IPS-NIHi7 (cell line): ENCODE measurements around the gene BCL7A.
"Not testable (repeated sequence)": the region's sequence is repeated elsewhere in the genome, so short reads cannot be mapped to it uniquely, and the experiment has no call there.

Experiments used
- DNase-seq: peaks from one replicate; pipeline ENCODE4 v3.0.0; 2012; ENCODE audit warnings: mixed read lengths; ENCODE audit errors: extremely low spot score

BCL7A gene

DNA sequence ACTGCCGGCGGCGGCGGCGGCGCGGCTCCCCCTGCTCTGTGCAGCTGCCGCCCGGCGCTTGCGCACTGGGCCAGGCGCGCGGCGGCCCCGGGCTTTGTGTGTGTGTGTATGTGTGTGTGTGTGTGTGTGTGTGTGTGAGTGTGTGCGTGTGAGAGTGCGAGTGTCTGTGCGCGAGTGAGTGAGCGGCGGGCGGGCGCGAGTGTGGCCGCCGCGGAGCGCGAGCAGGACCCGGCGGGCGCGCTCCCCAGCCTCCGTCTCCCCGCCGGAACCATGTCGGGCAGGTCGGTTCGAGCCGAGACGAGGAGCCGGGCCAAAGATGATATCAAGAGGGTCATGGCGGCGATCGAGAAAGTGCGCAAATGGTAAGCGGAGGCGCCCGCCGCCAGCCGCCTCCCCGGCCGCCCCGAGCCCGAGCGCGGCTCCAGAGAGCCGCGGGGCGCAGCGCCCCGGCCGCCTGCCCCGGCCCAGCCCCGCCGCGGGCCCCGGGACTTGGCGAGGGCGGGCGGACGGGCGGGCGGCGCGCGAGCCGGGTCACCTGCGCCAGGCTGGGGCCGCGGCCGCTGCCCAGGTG is at the start of gene BCL7A:
BCL7A (plus strand) TSS at position 63 of the 571 bp plus-strand sequence; CDS start at position 271, 208 bp downstream.
- peak; percentile 75 for DNase-seq

DNA sequence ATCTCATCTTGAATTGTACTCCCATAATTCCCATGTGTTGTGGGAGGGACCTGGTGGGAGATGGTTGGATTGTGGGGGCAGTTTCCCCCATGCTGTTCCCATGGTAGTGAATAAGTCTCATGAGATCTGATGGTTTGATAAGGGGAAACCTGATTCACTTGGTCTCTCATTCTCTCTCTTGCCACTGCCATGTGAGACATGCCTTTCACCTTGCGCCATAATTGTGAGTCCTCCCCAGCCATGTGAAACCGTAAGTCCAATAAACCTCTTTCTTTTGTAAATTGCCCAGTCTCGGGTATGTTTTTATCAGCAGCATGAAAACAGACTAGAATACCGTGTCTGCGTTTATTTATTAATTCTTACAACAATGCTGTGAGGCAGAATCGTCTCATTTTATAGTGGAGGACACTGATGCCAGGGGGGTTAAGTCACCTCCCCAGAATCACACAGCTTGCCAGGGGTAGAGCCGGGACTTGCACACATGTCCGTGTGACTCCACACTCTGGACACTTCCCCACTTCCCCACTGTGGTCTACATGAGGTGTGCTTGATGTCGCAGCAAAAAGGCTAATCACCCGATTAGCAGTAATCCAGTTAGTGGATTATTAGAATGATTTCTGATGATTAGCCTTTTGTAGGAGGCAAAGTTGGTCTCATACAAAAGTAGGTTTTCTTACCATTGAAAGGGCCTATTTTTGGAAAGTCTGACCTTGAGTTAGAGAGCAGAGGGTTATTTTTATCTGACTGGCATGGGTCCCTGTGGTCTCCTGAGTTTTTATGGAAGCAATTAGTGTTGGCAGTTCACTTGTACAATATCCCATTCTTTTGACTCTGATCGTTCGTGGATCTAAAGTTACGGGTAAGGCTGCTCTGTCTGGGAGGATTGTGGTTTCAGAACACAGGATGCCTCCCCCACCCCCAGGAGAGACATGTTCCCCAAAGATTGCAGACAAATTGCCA is 47.4 kb upstream of the BCL7A start:
- no peak for DNase-seq

DNA sequence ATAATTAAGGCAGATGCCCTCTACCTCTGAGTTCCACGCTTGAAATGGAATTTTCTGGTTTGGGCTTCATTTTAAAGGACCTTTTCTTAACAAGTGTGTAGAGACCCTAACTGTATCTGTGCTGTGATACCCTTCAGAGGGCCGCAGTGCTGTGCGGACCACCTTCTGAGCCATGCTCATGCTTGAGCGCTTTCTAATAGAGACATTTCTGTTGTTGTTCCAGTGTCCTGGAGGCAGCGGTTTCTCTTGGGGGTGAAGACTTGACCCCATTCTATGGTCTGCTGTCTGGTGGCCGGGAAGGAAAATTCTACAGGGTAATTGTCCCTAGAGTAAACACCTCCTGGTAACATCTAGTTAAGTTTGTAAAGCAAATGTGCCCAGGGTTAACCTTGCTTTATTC is 46.7 kb upstream of the BCL7A start:
- no peak for DNase-seq

DNA sequence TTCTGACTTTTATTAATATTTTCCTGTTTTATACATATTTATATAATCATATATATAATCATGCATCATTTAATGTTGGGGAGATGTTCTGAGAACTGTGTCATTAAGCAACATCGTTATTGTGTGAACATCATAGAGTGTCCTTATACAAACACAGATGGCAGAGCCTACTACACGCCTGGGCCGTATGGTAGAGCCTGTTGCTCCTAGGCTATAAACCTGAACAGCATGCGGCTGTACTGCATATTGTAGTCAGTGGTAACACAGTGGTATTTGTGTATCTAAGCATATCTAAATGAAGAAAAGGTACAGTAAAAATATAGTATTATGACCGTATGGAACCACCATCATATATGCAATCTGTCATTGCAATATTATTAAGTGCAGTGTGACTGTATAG is 44.7 kb upstream of the BCL7A start:
- no peak for DNase-seq

DNA sequence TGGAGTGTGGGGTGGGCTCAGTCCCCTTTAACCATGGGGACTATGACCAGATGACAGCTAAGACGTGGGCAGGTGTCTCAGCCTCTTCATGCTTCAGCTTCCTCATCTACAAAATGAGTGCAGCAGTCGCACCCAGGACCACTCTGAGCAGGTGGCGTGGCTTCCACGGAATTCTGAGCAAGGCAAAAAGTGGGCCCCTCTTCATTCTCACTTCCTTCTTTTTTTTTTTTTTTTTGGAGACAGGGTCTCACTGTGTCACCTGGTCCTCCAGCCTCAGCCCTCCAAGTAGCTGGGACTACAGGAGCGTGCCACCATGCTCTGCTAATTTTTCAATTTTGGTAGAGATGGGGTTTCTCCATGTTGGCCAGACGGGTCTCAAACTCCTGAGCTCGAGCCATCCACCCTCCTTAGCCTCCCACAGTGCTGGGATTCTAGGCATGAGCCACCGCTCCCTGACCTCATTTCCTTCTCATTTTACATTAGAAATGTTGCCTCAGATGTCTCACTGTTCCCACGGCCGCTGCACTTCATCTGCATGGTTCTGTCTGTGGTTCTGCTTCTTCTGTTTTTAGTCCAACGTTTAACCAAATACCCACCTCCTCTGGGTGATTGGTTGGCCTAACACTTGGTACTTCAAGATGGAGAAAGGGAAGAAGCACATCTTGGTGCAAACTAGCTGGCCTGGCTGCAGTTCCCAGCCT is 41.3 kb upstream of the BCL7A start:
- DNase-seq: no peak

DNA sequence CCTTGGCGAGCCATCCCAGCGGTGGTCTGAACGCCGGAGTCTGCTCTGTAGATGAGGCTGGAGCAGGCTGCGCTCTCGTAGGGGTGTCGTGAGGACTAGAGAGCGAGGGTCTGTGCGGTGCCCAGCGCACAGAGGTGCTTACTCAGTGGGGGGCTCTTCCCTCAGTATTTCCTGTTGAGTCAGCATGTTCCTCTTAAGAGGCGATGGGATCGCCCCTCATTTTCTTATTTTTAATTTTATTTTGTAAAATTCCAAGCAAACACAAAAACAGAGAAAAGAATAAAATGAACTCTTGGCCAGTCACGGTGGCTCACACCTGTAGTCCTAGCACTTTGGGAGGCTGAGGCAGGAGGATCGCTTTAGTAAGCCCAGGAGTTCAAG is 40.8 kb upstream of the BCL7A start:
- DNase-seq: no peak

DNA sequence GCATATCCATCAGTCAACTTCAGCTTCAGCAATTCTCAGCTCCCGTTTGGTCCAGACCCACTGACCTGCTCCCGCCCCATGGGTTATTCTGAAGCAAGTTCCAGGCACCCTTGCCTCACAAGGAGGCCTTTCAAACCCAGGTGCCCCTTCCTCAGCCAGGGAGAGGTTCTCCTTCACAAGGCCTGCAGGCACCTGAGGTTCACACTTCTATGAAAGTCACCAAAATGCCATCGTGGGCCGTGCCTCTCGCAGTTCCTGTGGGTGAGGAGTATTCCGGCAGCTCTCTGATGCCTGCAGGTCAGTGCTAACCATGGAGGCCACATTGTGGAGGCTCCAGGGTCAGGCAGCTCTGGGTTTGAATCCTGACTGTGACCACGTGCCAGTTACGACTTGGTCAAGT is 40.2 kb upstream of the BCL7A start:
- DNase-seq: no peak

DNA sequence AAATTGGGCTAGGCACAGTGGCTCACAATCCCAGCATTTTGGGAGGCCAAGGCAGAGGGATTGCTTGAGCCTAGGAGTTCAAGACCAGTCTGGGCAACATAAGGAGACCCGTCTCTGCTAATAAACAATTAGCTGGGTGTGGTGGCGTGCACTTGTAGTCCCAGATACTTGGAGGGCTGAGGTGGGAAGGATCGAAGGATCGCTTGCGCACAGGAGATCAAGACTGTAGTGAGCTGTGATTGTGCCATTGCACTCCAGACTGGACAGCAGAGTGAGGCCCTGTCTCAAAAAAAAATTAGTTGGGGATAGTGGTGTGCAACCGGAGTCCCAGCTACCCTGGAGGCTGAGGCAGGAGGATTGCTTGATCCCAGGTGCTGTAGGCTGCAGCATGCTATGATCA is 38.7 kb upstream of the BCL7A start:
- no peak for DNase-seq

DNA sequence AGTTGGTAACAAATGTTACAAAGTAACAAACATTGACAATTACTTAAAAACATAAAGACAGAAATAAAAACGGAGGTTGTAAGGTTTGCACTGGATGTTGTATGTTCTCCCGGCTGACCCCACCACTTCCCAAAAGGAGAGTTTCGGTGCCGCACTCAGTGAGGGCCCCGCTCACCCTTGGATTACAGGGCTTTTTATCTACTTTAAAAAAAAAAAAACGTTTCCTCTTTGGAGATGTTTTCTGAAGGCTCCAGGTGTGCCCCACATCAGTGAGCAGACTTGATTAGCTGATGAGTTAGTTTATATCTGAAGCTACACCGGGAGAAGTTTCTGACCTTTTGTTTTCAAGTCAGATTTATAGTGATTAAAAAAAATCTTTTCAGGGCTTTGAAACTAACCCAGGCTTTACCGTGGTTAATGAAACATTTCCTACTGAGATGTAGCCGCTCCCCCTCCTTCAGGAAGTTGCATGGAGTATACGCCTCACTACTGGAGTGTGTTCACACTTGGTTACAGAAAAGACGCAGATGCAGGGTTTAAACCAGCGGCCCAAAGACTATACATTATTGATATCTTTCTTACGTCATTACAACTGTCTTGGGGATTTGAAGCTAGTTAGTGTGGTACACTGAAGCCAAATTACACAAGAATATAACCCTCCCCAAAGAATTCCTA is 38.0 kb upstream of the BCL7A start:
- DNase-seq: no peak

DNA sequence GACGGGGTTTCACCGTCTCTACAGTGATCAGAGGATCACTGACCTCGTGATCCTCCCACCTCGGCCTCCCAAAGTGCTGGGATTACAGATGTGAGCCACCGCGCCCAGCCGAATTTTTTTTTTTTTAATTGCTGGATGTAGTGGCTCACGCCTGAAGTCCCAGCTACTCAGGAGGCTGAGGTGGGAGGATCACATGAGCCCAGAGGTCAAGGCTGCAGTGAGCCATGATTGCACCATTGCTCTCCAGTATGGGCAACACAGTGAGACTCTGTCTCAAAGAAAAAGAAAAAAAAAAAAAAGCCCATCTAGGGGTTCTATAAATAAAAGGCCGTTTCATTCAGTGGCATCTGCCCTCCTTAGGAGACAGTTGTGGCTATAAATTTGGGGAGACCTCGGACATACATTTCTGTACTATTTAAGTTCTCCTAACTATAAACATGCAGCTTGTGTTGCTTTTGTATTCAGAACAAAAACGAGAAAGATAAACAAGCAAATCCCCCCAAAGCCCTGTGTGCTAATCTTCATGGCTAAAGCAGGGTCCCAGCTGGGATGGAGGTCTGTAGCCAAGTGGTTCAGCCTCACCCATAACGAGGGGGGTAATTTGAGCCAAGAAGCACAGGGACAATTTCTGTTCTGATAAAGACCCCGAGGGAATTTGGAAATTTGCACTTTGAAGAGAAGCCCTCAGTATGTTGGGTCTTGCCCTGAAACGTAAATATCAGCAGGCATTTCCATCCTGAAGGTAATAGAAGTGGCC is 35.0 kb upstream of the BCL7A start:
- no peak for DNase-seq

DNA sequence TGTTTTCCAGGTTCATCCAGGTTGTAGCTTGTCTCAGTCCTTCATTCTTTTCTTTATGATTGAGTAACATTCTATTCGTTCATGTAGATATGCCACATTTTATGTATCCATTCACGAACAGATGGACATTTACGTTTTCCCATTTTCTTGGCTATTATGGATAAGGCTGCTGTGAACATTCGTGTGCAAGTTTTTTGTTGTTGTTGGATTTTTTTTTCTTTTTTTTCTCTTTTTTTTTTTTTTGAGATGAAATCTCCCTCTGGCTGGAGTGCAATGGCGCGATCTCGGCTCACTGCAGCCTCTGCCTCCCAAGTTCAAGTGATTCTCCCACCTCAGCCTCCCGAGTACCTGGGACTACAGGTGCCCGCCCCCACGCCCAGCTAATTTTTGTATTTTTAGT is 33.2 kb upstream of the BCL7A start:
- DNase-seq: not testable (repeated sequence)

DNA sequence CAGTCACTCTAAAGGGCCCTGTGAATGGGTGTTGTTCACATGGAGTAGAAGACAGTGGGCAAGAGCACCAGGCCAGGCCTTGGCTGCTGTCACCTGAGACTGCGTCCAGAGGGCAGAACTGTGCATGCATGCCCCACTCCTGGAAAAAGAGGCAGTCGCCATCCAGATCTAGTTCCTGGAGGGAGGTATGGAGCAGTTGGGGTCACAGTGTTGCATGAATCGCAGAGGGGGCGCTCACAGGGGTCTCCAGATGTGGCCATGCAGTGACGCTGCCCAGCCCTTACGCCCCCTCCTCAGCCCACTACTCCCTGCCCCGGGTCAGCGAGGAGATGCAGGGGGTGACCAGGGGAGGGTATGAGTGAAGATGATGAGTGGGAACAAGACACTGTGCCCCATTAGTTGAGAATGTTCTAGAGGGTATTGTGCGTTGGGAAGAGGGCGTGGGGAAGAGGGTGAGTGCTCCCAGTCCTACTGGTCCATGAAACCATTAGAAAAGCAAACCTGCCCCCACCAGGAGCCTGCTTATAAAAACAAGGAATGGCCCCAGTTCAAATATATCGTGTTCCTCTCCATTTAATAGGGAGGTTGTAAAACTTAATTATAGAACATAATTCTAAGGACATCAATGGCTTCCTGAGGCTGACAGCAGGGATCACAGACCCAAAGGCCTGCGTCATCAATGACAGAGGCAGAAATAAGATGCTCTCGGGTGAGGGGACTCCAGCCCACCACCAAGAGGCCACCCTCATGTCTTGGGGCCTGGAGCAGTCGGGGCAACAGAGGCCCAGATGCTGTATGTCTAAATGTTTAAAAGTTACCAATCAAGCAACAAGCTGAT is 32.2 kb upstream of the BCL7A start:
- DNase-seq: no peak

DNA sequence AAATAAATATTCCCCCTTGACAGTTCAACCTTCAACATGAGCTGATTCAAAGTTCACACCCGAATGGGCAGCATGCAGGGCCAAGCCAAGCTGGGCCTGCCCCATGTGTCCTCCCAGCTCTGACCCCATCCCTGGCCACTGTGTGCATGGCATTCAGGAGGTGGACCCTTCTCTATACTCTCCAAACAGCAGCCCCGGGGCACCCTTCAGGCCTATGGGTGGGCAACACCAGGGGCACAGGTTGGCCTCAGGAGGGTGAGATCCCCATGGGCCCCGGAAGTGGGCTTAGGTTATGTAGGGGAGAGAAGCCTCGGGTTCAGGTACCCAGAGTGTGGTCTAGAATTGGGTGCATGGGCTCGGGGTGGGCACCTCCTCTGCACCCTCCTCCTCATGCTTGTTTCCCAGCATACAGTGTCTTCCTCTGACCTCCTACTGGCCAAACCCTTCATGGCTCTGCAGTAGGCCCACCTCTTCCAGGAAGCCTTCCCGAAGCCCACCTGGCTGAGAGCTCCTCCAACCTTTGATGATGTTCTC is 31.5 kb upstream of the BCL7A start:
- DNase-seq: no peak

DNA sequence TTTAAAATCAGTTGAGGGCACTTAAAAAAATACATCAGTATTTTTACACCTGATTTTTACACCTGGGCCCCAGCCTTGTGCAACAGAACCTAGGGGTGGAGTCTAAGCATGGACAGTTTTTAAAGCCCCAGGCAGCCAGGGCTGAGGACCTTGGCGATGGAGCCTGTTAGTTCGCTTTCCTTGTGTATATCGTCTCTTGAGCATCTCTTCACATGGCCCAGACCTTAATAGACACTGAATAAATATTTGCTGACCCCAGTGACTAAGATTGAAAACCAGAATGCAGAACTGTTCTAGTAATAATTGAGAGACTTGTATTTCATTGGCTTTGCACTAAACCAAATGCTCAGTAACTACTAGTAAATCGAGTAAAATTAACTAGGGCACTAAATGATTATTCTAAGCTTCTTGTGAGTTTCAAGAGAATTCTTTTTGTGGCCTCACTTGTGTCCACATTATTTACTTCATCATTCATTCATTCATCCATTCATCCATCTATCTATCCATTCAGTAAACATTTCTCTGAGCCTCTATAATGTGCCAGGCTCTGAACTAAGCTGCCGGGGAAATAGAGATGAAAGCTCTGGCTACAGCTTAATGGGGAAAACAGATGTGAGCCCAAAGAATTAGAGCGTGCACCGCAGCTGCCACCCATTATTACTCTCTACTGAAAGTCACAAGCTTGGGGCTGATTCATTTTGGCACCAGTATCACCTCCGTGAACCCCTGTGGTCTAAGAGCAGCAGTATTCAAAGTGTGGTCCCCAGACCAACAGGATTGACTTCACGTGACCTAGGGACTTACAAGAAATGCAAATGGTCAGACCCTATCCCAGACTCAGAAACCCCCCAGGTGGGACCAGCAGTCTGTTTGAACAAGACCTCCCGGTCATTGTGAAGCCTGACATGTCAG is 30.7 kb upstream of the BCL7A start:
- no peak for DNase-seq

DNA sequence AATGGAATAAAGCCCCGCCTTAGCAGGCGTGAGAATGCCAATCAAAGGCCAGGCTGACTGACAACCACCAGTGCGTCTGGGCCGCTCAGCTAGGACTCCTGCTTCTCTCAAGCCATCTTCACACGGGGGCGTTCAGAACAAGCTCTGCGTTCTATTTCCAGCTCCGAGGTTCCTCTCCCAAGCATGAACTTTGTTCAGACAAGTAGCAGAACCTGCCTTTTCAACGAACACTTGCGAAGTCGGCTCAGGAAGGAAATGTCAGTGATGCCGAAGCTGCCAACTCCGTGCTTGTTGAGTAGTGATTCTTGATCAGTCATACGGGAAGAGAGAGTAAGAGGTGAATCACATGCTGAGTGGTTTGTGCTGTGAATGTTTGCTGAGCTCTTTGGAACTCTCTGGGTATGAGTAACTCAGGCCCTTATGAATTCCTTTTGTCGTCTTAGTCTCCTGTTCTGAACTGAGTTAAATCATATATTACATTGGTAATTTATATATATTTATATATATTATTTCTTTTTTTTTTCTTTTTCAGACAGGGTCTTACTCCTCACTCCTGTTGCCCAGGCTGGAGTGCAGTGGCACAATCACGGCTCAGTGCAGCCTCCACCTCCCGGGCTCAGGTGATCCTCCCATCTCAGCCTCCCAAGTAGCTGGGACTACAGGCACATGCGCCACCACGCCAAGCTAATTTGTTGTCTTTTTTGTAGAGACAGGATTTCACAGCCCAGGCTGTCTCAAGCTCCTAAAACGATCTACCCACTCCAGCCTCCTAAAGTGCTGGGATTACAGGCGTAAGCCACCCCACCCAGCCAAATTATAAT is 29.4 kb upstream of the BCL7A start:
- DNase-seq: no peak

DNA sequence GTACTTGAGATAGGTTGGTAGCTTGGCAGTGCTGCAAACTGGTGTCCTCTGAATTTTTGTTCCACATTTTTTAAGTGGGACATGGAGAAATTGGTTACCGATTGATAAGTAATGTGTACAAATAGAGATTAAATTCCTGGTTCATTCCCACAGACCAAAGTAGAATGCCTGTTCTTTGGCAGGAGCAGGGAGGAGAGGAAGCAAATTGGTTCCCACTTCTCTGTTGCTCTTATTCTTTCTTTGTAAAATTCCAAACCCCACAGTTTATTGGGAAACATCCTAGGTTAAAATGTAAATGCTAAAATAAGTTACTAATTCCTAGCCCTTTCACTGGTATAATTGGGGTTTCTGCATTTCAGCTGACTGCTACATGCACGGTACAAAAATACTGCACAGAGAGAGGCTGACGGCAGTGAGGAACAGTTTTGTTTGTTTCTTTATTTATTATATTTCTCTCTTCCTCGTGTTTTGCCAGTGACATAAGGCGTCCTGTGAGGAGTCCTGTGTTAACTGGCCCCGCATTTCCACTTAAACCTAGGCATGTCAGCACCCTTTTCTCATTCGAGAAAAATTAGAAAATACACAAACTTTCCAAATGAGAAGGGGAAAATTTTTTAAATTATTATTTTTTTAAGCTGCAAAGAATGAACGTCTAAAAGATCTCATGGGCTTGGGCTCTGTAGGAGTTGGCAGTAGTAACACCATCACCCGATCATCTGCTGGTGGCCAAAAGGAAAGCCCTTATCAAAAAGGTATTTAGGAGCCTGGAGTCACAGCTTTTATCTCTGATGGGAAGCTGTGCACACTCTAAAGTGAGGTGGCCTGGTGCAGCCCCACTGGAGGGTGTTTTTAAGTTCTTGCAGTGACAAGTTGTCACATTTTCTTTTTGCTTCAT is 25.4 kb upstream of the BCL7A start:
- no peak for DNase-seq

DNA sequence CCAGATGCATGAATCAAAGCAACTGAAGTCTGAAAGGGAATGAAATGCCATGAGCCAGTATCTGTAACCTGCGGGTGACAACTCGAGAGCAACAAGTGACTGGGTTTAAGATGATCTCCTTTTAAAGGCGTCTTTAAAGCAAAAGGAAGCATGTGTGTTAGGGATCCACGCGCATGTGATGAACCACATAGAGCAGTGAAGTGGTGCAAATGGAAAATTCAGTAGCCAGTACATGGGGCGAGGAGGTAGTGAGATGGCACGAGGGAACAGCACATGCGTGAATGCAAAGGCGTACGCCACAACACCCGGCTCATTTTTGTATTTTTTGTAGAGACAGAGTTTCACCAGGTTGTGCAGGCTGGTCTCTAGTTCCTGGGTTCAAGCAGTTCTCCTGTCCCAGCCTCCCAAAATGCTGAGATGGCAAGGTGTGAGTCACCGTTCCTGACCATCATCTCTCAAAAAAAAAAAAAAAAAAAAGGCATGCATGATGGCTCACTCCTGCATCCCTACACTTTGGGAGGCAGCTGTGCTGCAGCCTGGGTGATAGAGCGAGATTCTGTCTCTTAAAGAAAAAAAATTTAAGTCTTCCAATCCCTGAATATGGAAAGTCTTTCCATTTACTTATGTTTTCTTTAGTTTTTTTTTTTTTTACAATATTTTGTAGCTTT is 24.6 kb upstream of the BCL7A start:
- DNase-seq: no peak
